ENCODE data around the gene MAN1A2.

Gene MAN1A2

DNA sequence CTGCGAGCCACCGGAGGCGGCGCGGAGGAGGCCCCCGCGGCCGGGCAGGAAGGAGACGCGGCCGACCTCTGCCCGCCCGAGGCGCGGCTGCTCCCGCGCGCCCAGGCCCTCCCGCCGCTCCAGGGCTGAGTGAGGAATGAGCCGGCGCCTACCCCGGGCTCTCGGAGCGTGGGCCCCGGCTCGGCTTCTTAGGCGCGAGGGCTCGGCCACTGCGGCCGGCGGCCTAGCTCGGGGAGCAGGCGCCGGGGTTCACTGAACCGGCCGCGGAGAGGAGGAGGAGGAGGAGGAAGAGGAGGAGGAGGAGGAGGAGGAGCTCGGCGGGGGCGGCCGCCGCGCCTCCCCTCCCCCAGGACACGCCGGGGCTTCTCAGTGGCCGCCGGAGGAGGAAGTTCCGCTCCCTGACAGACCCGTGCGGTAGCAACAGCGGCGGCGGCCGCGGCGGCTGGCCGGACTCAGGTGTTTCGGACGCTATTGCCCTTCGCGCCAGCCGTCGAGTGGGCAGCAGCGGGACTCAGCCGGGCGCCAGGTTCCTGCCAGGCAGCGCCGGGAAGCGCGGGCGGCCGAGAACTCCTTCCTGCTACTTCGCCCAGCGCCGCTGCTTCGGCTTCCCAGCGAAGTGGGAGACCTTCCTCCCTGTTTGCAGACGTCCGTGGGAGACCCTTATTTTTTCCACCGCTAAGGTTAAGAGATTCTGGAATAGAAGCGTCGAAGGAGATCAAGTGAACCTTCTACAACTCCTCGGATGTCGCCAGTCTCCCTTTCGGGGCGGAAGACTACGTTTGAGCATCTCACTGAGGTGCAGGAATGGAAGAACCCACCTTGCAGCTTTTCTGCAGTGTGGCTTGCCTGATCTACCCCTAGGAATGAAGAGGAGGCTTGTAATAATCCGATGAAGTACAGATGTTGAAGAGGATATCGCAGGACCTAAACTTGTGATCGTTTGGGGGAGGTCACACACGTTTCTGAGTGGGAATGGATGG, at the start of gene MAN1A2 (continued):
- TF ChIP-seq CTCF (tag by site-specific recombination; IDR thresholded peaks at IDR 0.05), result no peak
- peak; percentile 50; the same call in 1 of the 2 replicates for TF ChIP-seq OSR2 (tag by site-specific recombination; IDR thresholded peaks at IDR 0.05)
- no peak for TF ChIP-seq BCL11A (tag by site-specific recombination; IDR thresholded peaks at IDR 0.05; ENCODE audit: low read depth)
- TF ChIP-seq YY2 (tag by site-specific recombination; IDR thresholded peaks at IDR 0.05), result no peak
- TF ChIP-seq ZNF777 (tag by site-specific recombination; IDR thresholded peaks at IDR 0.05; ENCODE audit: borderline replicate concordance), result peak; percentile 73; the same call in 1 of the 2 replicates
- no peak for TF ChIP-seq ZSCAN18 (tag by site-specific recombination; IDR thresholded peaks at IDR 0.05)
- TF ChIP-seq ZFHX2 (tag by site-specific recombination; conservative IDR thresholded peaks at IDR 0.05), result peak; percentile 93
- no peak for TF ChIP-seq ZNF184 (tag by site-specific recombination; IDR thresholded peaks at IDR 0.05)
- peak; percentile 48 for TF ChIP-seq KLF9 (tag by site-specific recombination; IDR thresholded peaks at IDR 0.05; ENCODE audit: low read depth)
- TF ChIP-seq ZNF768 (tag by site-specific recombination; IDR thresholded peaks at IDR 0.05), result no peak
- TF ChIP-seq ZNF561 (tag by site-specific recombination; IDR thresholded peaks at IDR 0.05; ENCODE audit: borderline replicate concordance), result 0 out of 2 replicates have a peak, but pooled peaks have one; percentile 29
- TF ChIP-seq ZNF140 (tag by site-specific recombination; IDR thresholded peaks at IDR 0.05), result no peak
- no peak for TF ChIP-seq ZNF132 (tag by site-specific recombination; IDR thresholded peaks at IDR 0.05; ENCODE audit: borderline replicate concordance)
- TF ChIP-seq ZNF660 (tag by site-specific recombination; IDR thresholded peaks at IDR 0.05), result no peak; the same call in 1 of the 2 replicates
- no peak for TF ChIP-seq ZNF658 (tag by site-specific recombination; IDR thresholded peaks at IDR 0.05)
- no peak for TF ChIP-seq ZNF37A (tag by site-specific recombination; IDR thresholded peaks at IDR 0.05)
- TF ChIP-seq, protein P1, sequence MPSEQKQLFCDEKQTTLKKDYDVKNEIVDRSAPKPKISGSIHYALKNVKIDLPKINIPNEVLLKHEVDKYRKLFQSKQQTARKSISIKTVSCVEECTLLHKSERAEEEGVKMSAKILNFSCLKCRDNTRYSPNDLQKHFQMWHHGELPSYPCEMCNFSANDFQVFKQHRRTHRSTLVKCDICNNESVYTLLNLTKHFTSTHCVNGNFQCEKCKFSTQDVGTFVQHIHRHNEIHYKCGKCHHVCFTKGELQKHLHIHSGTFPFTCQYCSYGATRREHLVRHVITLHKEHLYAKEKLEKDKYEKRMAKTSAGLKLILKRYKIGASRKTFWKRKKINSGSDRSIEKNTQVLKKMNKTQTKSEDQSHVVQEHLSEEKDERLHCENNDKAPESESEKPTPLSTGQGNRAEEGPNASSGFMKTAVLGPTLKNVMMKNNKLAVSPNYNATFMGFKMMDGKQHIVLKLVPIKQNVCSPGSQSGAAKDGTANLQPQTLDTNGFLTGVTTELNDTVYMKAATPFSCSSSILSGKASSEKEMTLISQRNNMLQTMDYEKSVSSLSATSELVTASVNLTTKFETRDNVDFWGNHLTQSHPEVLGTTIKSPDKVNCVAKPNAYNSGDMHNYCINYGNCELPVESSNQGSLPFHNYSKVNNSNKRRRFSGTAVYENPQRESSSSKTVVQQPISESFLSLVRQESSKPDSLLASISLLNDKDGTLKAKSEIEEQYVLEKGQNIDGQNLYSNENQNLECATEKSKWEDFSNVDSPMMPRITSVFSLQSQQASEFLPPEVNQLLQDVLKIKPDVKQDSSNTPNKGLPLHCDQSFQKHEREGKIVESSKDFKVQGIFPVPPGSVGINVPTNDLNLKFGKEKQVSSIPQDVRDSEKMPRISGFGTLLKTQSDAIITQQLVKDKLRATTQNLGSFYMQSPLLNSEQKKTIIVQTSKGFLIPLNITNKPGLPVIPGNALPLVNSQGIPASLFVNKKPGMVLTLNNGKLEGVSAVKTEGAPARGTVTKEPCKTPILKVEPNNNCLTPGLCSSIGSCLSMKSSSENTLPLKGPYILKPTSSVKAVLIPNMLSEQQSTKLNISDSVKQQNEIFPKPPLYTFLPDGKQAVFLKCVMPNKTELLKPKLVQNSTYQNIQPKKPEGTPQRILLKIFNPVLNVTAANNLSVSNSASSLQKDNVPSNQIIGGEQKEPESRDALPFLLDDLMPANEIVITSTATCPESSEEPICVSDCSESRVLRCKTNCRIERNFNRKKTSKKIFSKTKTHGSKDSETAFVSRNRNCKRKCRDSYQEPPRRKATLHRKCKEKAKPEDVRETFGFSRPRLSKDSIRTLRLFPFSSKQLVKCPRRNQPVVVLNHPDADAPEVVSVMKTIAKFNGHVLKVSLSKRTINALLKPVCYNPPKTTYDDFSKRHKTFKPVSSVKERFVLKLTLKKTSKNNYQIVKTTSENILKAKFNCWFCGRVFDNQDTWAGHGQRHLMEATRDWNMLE (tag by site-specific recombination; conservative IDR thresholded peaks at IDR 0.05; ENCODE audit: low read depth), result no peak
- no peak for TF ChIP-seq ZNF558 (tag by site-specific recombination; IDR thresholded peaks at IDR 0.05)
- peak; percentile 91 for TF ChIP-seq PATZ1 (tag by site-specific recombination; IDR thresholded peaks at IDR 0.05)
- TF ChIP-seq ZBTB17 (tag by site-specific recombination; IDR thresholded peaks at IDR 0.05), result no peak
- peak; percentile 47; the same call in 1 of the 2 replicates for TF ChIP-seq ZNF596 (tag by site-specific recombination; IDR thresholded peaks at IDR 0.05)
- no peak for TF ChIP-seq ZNF112 (tag by site-specific recombination; IDR thresholded peaks at IDR 0.05)
- peak; percentile 43 for TF ChIP-seq GLIS2 (tag by site-specific recombination; IDR thresholded peaks at IDR 0.05)
- no peak for TF ChIP-seq ZNF776 (tag by site-specific recombination; IDR thresholded peaks at IDR 0.05; ENCODE audit: borderline replicate concordance)
- peak; percentile 81 for TF ChIP-seq ZNF341 (tag by site-specific recombination; IDR thresholded peaks at IDR 0.05; ENCODE audit: low read depth)
- peak; percentile 18; the same call in 1 of the 2 replicates for TF ChIP-seq ZBTB48 (tag by site-specific recombination; IDR thresholded peaks at IDR 0.05)
- TF ChIP-seq ZNF394 (tag by site-specific recombination; IDR thresholded peaks at IDR 0.05; ENCODE audit: borderline replicate concordance), result peak; percentile 10
- TF ChIP-seq ZNF501 (tag by site-specific recombination; IDR thresholded peaks at IDR 0.05), result peak; percentile 78; the same call in 1 of the 2 replicates
- TF ChIP-seq ZNF423 (tag by site-specific recombination; IDR thresholded peaks at IDR 0.05), result no peak
- no peak for TF ChIP-seq ZNF2 (tag by site-specific recombination; IDR thresholded peaks at IDR 0.05)
